ENCODE measurements around the gene ABLIM2. TPM values are rescaled to one million over a fixed set of nuclear protein-coding genes. Genes with fewer than 3 reads are reported as not detected.

ABLIM2 gene
- total RNA-seq, 1 experiment from 2014 or later: 6.1 TPM

GRCh38 chr4:8086783-8087445 lies 71.7 kb downstream of the ABLIM2 start:
- no peak overlapping the region for H3K9ac ChIP-seq (ENCODE audit: low read length)
- ATAC-seq (no peak), DNase-seq (ENCODE audit: low read depth, low spot score) (no peak)
- no peaks in the 10 kb centered on the region for H3K9me3 ChIP-seq (ENCODE audit: control insufficient read depth in 1 of 2, insufficient read depth in 1 of 2, low read depth in 1 of 2, low read length in 2 of 2)
- H3K79me2 ChIP-seq (ENCODE audit: insufficient read depth, low read length): no peaks in the 10 kb centered on the region
- H3K4me3 ChIP-seq (replicated peaks in 1 of 2; ENCODE audit: low read depth in 1 of 2, low read length in 2 of 2): no peak overlapping the region
- no peaks in the 10 kb centered on the region for H4K20me1 ChIP-seq (ENCODE audit: insufficient read depth)
- H2AFZ ChIP-seq (ENCODE audit: low read depth, low read length, poor library complexity, severe bottlenecking): no peak overlapping the region
- intact Hi-C loops (cut with micrococcal nuclease): no loop called here
- TF ChIP-seq ELF1 (IDR thresholded peaks at IDR 0.05; ENCODE audit: borderline replicate concordance, low read depth) (no peak), YY1 (IDR thresholded peaks at IDR 0.05; ENCODE audit: extremely low read depth, insufficient replicate concordance, low read depth, low read length) (no peak), EGR1 (IDR thresholded peaks at IDR 0.05; ENCODE audit: low read depth) (no peak), CBX3 (IDR thresholded peaks at IDR 0.05; ENCODE audit: low read depth) (no peak), FOSL1 (IDR thresholded peaks at IDR 0.05; ENCODE audit: low read depth) (no peak), TCF7L2 (IDR thresholded peaks at IDR 0.05; ENCODE audit: borderline replicate concordance, extremely low read depth, insufficient read depth, insufficient read length) (no peak), ATF3 (IDR thresholded peaks at IDR 0.05) (no peak), MAX (IDR thresholded peaks at IDR 0.05) (no peak), CEBPB (IDR thresholded peaks at IDR 0.05; ENCODE audit: low read depth) (no peak), CTCF (IDR thresholded peaks at IDR 0.05 in 2 of 3, conservative IDR thresholded peaks at IDR 0.05 in 1 of 3; ENCODE audit: borderline replicate concordance in 1 of 3, insufficient read depth in 1 of 3, low read depth in 2 of 3, low read length in 2 of 3) (no peak), POLR2A (IDR thresholded peaks at IDR 0.05; ENCODE audit: borderline replicate concordance, extremely low read depth, insufficient read depth, insufficient read length) (no peak), SRF (IDR thresholded peaks at IDR 0.05; ENCODE audit: low read depth) (no peak), SIN3A (IDR thresholded peaks at IDR 0.05; ENCODE audit: low read depth) (no peak), JUND (IDR thresholded peaks at IDR 0.05) (no peak), ZNF274 (IDR thresholded peaks at IDR 0.05; ENCODE audit: low read depth, low read length) (no peak), ZFX (IDR thresholded peaks at IDR 0.05) (no peak), REST (IDR thresholded peaks at IDR 0.05; ENCODE audit: low read depth) (no peak), POLR2AphosphoS5 (IDR thresholded peaks at IDR 0.05; ENCODE audit: low read depth, low read length) (no peak), EZH2 (IDR thresholded peaks at IDR 0.05) (no peak), SP1 (IDR thresholded peaks at IDR 0.05; ENCODE audit: low read depth) (no peak)
- no peaks in the 10 kb centered on the region for H3K9me2 ChIP-seq (ENCODE audit: insufficient read depth)
- no peaks in the 10 kb centered on the region for H3K27me3 ChIP-seq (ENCODE audit: insufficient read depth, low read length)
- H3K4me1 ChIP-seq (ENCODE audit: control insufficient read depth in 1 of 2, insufficient read depth in 2 of 2, low read length in 2 of 2): peaks cover 0 to 8% of the 10 kb centered on the region in 2 experiments; a peak in 1 of 4 replicates
- ChIA-PET CTCF (no interaction called here), POLR2A (no interaction called here), RAD21 (ENCODE audit: low non-redundant PET in 1 of 2, low total read pairs in 2 of 2, uncharacterized antibody in 2 of 2, unreplicated experiment in 2 of 2) (interaction anchor here in 1 of 2 experiments (0.7 kb wide), 1 partner anchor 325 kb away, joined by 3 read pairs; no protein-coding TSS in a partner anchor)
- BruUV-seq (replicated peaks): no TSS peak
- no peak overlapping the region for H3K4me2 ChIP-seq (ENCODE audit: low read length)
- no peaks in the 10 kb centered on the region for H3K36me3 ChIP-seq (ENCODE audit: control insufficient read depth in 1 of 2, insufficient read depth in 2 of 2, low read length in 2 of 2)
- no peak overlapping the region for H3K27ac ChIP-seq (ENCODE audit: low read depth, low read length)
